Measurements from ENCODE around the gene SENP8.
"Not testable (repeated sequence)": the region's sequence is repeated elsewhere in the genome, so short reads cannot be mapped to it uniquely, and the experiment has no call there.

SENP8 gene

GRCh38 chr15:72154316-72154715, 36.1 kb downstream of the SENP8 start:
- DNase-seq (ENCODE audit: insufficient read length, low spot score): no peak
- no peak for FAIRE-seq

GRCh38 chr15:72155003-72155621, 36.9 kb downstream of the SENP8 start:
- DNase-seq (ENCODE audit: insufficient read length, low spot score) (no peak), FAIRE-seq (no peak)

GRCh38 chr15:72155635-72156616, 37.7 kb downstream of the SENP8 start:
- FAIRE-seq (peak; percentile 96), DNase-seq (ENCODE audit: insufficient read length, low spot score) (peak; percentile 69)

GRCh38 chr15:72156928-72157327, 38.7 kb downstream of the SENP8 start:
- no peak for FAIRE-seq
- DNase-seq (ENCODE audit: insufficient read length, low spot score): no peak

- FAIRE-seq (no peak), DNase-seq (ENCODE audit: insufficient read length, low spot score) (no peak)
Observed at GRCh38 chr15:72160696-72161245, 42.6 kb downstream of the SENP8 start.

GRCh38 chr15:72161361-72162132, 43.3 kb downstream of the SENP8 start:
- FAIRE-seq (no peak), DNase-seq (ENCODE audit: insufficient read length, low spot score) (no peak)

GRCh38 chr15:72162569-72162968, 44.4 kb downstream of the SENP8 start:
- FAIRE-seq (no peak), DNase-seq (ENCODE audit: insufficient read length, low spot score) (no peak)

DNA sequence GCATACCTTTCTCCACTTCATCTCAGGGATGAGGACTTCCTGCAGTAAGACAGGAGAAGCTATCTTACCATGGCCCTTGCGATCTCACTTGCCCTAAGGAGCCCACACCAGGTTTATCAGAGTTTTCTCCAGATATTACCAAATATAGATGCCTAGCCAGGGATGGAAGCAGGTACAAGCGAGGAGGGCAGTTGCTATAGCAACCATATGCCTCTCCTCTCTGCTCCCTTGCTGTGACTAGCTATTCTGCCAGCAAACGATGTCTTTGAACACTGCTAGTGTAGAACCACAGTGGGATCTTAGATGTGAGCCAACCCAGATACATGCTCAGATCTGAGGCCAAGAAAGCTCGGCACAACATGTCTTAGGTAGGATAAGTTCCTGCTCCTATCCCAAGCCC, 45.5 kb downstream of the SENP8 start:
- FAIRE-seq: no peak
- no peak for DNase-seq (ENCODE audit: insufficient read length, low spot score)

- FAIRE-seq (no peak), DNase-seq (ENCODE audit: insufficient read length, low spot score) (no peak)
Observed at GRCh38 chr15:72166716-72167417, 48.7 kb downstream of the SENP8 start.

DNA sequence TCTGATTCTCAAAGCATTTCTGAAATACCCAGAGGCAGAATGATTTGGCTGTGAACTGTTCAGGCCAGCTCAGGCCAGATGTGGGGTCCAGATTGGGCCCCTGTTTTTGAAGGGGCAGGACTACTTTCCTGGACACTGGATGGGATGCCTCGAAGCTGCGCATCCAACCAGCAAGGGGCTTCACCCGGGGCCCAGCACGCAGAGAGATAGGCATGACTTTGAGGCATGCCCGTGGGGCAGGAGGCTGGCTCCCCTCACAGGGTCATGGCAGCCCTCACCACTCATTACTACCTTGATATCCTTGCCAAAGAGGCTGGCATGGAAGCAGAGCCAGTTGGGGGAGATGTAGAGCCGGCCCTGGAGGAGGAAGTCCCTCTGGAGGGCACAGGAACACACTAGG, 49.2 kb downstream of the SENP8 start:
- DNase-seq (ENCODE audit: insufficient read length, low spot score) (no peak), FAIRE-seq (no peak)

DNA sequence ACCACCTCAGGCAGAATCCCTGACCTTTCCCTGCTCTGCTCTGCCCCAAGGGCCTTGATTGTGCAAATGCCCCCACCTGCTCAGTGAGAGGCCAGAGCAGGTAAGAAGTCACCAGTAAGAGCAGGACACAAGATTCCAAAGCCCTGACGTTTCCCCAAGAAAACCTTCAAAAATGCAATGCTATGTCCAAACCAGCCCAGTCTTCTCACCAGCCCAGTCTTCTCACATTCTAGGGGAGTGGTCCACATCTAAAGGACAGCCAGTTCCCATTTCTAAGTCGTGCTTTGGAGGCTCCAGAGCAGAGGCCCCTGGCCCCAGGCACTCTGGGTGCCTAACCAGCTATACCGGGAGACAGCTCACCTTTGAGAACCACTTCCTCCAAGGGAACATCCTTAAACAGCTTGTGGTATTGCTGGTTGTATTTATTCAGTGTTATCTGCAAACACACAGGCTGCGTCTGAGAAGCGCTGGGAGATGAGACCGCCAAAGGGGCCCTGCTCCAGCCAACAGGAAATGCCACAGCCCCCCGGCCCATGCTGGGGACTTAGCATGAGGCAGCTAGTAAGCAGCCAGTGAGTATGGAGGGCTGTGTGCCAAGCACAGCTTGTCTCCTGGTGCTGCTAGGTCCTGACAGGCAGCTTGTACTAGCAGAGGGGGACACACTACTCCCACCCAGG, 50.1 kb downstream of the SENP8 start:
- DNase-seq (ENCODE audit: insufficient read length, low spot score): no peak
- FAIRE-seq: no peak

DNA sequence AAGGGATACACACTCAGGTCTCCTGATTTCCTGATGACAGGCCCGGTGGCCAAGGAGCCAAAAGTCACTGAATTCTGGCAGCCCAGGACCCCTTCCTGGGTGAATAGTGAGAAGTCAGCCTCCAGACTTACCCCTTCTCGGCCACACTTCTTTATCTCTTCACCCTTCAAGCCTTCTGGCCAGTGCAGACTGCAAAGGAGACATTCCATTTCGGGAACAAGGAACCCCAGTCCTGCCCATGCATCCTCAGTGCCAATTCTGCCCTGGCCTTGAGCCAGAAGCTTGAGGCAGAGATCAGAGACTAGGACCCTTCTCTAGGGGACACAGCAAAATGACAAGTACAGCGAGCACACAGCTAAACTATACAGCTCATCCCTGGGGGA, 50.6 kb downstream of the SENP8 start:
- no peak for FAIRE-seq
- no peak for DNase-seq (ENCODE audit: insufficient read length, low spot score)

DNA sequence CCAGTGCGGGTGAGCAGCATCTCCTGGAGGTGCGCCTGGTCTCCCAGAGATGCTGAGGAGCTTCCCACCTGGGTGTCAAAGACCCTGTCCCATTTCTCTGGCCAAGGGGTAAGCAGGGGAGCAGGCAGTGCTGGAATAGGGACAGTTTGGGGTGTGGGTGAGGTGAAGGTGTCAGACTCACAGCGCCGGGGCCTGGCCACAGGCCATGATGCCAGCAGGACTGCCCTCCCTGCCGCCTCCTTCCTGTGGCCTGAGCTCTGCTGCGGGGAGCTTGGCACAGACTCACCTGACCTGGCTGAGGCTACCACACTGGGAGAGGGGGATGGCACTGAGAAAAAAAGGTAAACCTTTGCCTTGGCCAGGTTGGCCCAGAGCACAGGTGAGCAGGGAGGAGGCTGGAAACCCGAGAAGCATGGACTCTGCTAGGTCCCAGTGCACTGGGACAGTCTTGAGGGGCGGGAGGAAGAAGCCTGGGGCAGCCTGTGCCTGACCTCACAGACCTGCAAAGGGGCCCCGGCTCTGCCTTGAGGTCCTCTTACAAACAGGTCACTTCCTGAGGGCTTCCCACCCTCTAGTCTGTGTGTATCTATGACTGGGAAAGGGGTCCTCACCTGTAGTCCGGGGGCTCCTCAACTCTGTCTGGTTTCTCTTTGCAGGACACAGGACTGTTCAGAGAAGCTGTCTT, 51.2 kb downstream of the SENP8 start:
- DNase-seq (ENCODE audit: insufficient read length, low spot score): no peak
- FAIRE-seq: no peak

DNA sequence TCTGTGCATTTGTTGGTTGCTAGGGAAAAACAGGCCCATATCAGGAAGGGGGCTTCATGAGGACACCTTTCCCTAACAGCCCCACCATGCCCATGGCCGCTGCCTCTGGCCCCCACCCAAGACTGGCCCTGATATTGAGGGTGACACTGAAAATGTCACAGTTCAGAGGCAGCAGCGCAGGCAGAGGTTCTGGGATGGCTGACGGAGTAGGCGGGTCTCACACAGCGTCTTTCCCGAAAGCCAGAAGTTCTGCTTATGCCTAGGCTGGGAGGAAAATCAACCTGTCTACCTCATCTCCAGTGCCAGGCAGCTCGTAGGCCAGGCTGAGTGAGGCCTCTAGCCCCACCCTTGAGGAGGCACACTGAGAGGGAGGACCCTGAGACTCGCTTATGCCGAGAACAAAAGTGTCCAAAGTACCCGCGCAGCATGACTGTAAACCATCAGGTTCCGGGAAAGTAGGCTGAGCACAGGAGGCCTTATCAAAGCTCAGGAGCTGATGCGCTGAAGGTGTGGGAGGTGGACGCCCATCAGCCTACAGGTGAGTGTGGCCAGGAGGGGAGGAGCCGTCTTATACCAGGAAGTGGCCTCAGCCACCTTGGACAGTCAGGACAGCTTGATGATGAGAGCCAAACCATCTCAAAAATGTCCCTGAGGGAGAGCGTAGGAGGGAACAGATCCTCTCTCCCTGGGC, 51.9 kb downstream of the SENP8 start:
- FAIRE-seq (no peak), DNase-seq (ENCODE audit: insufficient read length, low spot score) (no peak)

- FAIRE-seq (no peak), DNase-seq (ENCODE audit: insufficient read length, low spot score) (no peak)
Observed at GRCh38 chr15:72170691-72171090, 52.5 kb downstream of the SENP8 start.

DNA sequence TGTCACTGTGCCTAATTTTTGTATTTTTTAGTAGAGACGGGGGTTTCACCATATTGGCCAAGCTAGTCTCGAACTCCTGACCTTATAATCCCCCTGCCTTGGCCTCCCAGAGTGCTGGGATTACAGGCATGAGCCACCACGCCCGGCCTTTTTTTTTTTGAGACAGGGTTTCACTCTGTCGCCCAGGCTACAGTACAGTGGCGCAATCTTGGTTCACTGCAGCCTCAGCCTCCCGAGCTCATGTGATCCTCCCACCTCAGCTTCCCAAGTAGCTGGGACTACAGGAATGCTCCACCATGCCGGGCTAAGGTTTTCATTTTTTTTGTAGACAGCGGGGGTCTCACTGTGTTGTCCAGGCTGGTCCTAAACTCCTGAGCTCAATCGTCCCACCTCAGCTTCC, 53.8 kb downstream of the SENP8 start:
- not testable (repeated sequence) for DNase-seq (ENCODE audit: insufficient read length, low spot score); FAIRE-seq

- FAIRE-seq: no peak
- DNase-seq (ENCODE audit: insufficient read length, low spot score): no peak
Observed at GRCh38 chr15:72172796-72173195, 54.6 kb downstream of the SENP8 start.

DNA sequence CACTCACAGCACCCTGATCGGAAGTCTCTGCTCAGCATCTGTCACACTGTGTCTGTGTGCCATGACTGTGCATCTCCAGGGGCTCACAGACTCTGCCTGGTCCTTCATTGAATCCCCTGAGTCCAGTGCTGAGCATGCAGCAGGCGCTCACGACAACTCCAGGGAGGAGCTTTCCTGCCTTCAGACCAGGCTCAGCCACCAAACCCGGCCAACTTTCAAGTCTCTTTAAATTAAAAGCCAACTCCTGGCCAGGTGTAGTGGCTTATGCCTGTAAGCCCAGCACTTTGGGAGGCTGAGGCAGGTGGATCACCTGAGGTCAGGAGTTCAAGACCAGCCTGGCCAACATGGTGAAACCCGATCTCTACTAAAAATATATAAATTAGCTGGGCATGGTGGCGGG, 55.2 kb downstream of the SENP8 start:
- no peak for FAIRE-seq
- DNase-seq (ENCODE audit: insufficient read length, low spot score): no peak

Data from GM19239 (cell line).